KMS-11 (cell line): Measurements from ENCODE around the gene PRKCE.

Experiments used
- H2AFZ ChIP-seq: fragments of 200-600 bp; sonication (generic); 2 replicates; pipeline ENCODE4 v1.6.1; 2016; ENCODE audit warnings: antibody characterized with exemption, mixed run types, low read depth
- H3K27ac ChIP-seq: fragments of 200-600 bp; sonication (generic); 2 replicates; pipeline ENCODE4 v1.6.1; 2016; ENCODE audit warnings: mild to moderate bottlenecking, mixed run types
- H3K27me3 ChIP-seq: fragments of 200-600 bp; sonication (generic); 2 replicates; pipeline ENCODE4 v1.6.1; 2017; ENCODE audit warnings: mild to moderate bottlenecking, low read depth, mixed run types, moderate library complexity; ENCODE audit not compliant: insufficient read depth
- H3K36me3 ChIP-seq: fragments of 200-600 bp; sonication (generic); 2 replicates; pipeline ENCODE4 v1.6.1; 2017; ENCODE audit warnings: mild to moderate bottlenecking, mixed run types; ENCODE audit not compliant: insufficient read depth
- H3K4me1 ChIP-seq: fragments of 200-600 bp; sonication (generic); 2 replicates; pipeline ENCODE4 v1.6.1; 2016; ENCODE audit warnings: mild to moderate bottlenecking, low read depth, mixed run types; ENCODE audit not compliant: poor library complexity, severe bottlenecking
- H3K4me2 ChIP-seq: fragments of 200-600 bp; sonication (generic); 2 replicates; pipeline ENCODE4 v1.7.0; 2016; ENCODE audit warnings: mild to moderate bottlenecking, mixed run types
- H3K4me3 ChIP-seq: fragments of 200-600 bp; sonication (generic); IDR thresholded peaks from 2 replicates; pipeline ENCODE4 v1.6.1; 2017; ENCODE audit warnings: low read depth, low read length, mixed read lengths; ENCODE audit not compliant: insufficient read depth
- H3K79me2 ChIP-seq: fragments of 200-600 bp; sonication (generic); 2 replicates; pipeline ENCODE4 v1.6.1; 2016; ENCODE audit warnings: low read depth, mixed run types; ENCODE audit not compliant: insufficient read depth
- H3K9ac ChIP-seq: fragments of 200-600 bp; sonication (generic); 2 replicates; pipeline ENCODE4 v1.6.1; 2016; ENCODE audit warnings: mild to moderate bottlenecking, mixed run types
- H4K20me1 ChIP-seq: fragments of 200-600 bp; sonication (generic); 2 replicates; pipeline ENCODE4 v1.6.1; 2016; ENCODE audit warnings: mild to moderate bottlenecking, mixed run types; ENCODE audit not compliant: insufficient read depth
- CTCF ChIP-seq: fragments of 200-600 bp; sonication (generic); conservative IDR thresholded peaks from 2 replicates; pipeline ENCODE4 v1.6.1; 2017; ENCODE audit warnings: low read depth, mild to moderate bottlenecking, antibody characterized with exemption, low read length, moderate library complexity, mixed read lengths

Gene PRKCE

GRCh38 chr2:45964223-45964841 is 312.9 kb downstream of the PRKCE start:
- Histone ChIP-seq H2AFZ (no peak overlapping the region), H3K27ac (no peak overlapping the region), H3K9ac (no peak overlapping the region), H3K36me3 (no peaks in the 10 kb centered on the region), H3K4me2 (no peak overlapping the region), H3K4me1 (no peaks in the 10 kb centered on the region), H4K20me1 (no peaks in the 10 kb centered on the region), H3K27me3 (no peaks in the 10 kb centered on the region), H3K79me2 (no peaks in the 10 kb centered on the region), H3K4me3 (no peak overlapping the region)
- no peak for TF ChIP-seq CTCF

- Histone ChIP-seq H4K20me1 (no peaks in the 10 kb centered on the region), H3K9ac (no peak overlapping the region), H3K4me1 (no peaks in the 10 kb centered on the region), H3K4me2 (no peak overlapping the region), H3K27me3 (no peaks in the 10 kb centered on the region), H3K79me2 (no peaks in the 10 kb centered on the region), H3K4me3 (no peak overlapping the region), H3K27ac (no peak overlapping the region), H3K36me3 (no peaks in the 10 kb centered on the region), H2AFZ (no peak overlapping the region)
- no peak for TF ChIP-seq CTCF
Measured at GRCh38 chr2:45964906-45965305, 313.4 kb downstream of the PRKCE start.

- Histone ChIP-seq H3K4me2 (no peak overlapping the region), H3K36me3 (no peaks in the 10 kb centered on the region), H4K20me1 (no peaks in the 10 kb centered on the region), H3K4me1 (no peaks in the 10 kb centered on the region), H3K27me3 (no peaks in the 10 kb centered on the region), H3K4me3 (no peak overlapping the region), H3K9ac (no peak overlapping the region), H3K27ac (no peak overlapping the region), H2AFZ (no peak overlapping the region), H3K79me2 (no peaks in the 10 kb centered on the region)
- TF ChIP-seq CTCF = no peak
Measured at GRCh38 chr2:45965871-45966498, 314.5 kb downstream of the PRKCE start.

GRCh38 chr2:45968946-45969584 is 317.6 kb downstream of the PRKCE start:
- TF ChIP-seq CTCF = no peak
- Histone ChIP-seq H3K4me3 (no peak overlapping the region), H3K36me3 (no peaks in the 10 kb centered on the region), H2AFZ (no peak overlapping the region), H3K9ac (no peak overlapping the region), H3K79me2 (no peaks in the 10 kb centered on the region), H3K27ac (no peak overlapping the region), H3K4me1 (no peaks in the 10 kb centered on the region), H4K20me1 (no peaks in the 10 kb centered on the region), H3K4me2 (no peak overlapping the region), H3K27me3 (no peaks in the 10 kb centered on the region)
